GM12801 (cell line): Measurements from ENCODE around the gene ZMYM1.

Source experiments
- TF ChIP-seq, protein P1 (sequence below): IDR thresholded peaks from one replicate; pipeline ENCODE4 v1.5.1; 2011; ENCODE audit warnings: control low read depth; ENCODE audit not compliant: insufficient read length; ENCODE audit errors: extremely low read depth

Gene ZMYM1

DNA sequence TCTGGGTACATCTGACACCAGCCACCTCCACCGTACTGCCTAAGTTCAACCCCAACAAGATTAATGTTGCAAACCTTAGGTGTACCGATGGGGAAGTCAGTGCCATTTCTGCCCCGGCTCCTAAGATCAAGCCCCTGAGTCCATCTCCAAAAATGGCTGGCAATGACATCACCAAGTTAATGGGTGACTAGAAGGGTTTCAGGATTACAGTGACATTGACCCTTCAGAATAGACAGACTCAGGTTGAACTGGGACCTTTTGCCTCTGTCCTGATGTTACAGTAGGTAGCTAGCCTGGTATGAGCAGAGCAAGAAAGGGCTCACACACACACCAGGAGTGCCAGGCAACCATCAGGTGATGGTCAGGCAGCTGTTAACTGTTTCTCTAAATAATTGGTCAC, 25.8 kb upstream of the ZMYM1 start:
- TF ChIP-seq, protein P1, sequence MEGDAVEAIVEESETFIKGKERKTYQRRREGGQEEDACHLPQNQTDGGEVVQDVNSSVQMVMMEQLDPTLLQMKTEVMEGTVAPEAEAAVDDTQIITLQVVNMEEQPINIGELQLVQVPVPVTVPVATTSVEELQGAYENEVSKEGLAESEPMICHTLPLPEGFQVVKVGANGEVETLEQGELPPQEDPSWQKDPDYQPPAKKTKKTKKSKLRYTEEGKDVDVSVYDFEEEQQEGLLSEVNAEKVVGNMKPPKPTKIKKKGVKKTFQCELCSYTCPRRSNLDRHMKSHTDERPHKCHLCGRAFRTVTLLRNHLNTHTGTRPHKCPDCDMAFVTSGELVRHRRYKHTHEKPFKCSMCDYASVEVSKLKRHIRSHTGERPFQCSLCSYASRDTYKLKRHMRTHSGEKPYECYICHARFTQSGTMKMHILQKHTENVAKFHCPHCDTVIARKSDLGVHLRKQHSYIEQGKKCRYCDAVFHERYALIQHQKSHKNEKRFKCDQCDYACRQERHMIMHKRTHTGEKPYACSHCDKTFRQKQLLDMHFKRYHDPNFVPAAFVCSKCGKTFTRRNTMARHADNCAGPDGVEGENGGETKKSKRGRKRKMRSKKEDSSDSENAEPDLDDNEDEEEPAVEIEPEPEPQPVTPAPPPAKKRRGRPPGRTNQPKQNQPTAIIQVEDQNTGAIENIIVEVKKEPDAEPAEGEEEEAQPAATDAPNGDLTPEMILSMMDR = no peak

- TF ChIP-seq, protein P1 = no peak
These were observed 20.2 kb upstream of the ZMYM1 start for GRCh38 chr1:35058988-35059387.

DNA sequence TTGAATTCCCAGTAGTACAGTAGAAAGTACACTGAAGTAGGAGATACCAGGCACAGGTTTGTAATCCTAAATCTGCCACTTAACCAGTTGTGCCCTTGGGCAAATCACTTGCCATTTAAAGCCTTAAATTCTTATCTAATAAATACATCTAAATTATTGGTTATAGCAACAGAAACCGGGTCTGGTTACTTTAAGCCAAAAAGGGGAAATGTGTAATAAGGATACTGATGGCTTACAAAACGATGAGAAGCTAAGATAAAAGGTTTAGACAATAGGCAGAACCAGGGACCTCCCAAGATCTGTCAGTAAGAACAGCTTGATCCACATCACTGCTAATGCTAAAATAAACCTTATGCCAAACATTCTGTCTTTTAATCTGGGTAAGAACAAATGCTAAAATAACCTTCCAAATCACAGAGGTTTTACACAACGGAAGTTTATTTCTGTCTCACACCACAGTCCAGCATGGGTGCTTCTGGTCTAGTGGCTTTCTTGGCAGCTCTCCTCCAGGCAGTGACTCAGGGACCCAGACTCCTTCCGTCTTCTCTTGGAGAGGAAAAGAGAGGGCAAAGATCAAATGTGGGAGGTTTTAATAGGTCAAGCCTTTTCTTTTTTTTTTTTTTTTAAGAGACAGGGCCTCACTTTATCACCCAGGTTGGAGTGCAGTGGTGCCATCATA, 16.5 kb upstream of the ZMYM1 start:
- TF ChIP-seq, protein P1 = no peak

DNA sequence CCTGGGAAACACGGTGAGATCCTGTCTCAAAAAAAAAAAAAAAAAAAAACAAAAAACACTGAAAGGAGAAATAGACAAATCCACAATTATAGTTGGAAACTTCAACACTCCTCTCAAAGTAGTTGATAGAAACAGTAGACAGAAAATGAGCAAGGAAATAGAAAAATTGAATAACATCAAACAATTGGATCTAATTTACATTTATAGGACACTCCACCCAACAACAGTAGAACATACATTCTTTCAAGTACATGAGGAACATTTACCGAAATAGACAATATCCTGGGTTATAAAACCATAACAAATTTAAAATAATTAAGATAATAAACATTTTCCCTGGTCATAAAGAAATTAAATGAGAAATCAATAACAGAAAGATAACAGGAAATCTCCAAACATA, 14.9 kb upstream of the ZMYM1 start:
- TF ChIP-seq, protein P1 = no peak

DNA sequence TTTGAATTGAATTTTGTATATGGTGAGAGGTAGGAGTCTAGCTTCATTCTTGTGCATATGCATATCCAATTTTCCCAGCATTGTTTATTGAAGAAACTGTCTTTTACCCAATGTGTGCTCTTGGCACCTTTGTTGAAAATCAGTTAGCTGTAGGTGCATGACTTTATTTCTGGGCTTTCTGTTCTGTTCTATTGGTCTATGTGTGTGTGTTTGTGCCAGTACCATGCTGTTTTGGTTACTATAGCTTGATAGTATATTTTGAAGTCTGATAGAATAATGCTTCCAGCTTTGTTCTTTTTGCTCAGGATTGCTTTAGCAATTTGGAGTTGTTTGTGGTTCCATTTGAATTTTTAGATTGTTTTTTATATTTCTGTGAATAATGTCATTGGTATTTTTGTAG, 9.4 kb upstream of the ZMYM1 start:
- TF ChIP-seq, protein P1 = no peak

DNA sequence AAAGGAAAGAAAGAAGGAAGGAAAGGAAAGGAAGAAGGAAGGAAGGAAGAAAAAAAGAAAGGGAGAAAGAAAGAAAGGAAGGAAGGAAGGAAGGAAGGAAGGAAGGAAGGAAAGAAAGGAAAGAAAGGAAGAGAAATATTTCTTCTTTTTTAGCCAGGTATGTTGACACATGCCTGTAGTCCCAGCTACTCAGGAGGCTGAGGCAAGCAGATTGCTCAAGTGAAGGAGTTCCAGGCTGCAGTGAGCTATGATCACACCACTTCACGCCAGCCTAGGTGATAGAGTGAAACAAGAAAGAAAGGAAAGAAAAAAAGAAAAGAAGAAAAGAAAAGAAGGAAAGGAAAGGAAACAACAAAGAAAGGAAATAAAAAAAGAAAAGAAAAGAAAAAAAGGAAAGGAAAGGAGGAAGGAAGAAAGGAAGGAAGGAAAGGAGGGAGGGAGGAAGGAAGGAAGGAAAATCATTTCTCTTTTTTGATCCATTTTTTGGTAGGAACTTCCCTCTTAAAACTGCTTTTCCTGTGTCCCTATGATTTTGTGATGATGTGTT, 5.8 kb upstream of the ZMYM1 start:
- TF ChIP-seq, protein P1 = no peak

GRCh38 chr1:35080171-35080854, 1.1 kb downstream of the ZMYM1 start:
- TF ChIP-seq, protein P1 = no peak
